Astrocyte (in vitro differentiated cells and primary cell): Measurements from ENCODE around the gene TIA1.

Source experiments
- EZH2 ChIP-seq: IDR thresholded peaks from 2 replicates; pipeline ENCODE4 v1.6.1; 2012; ENCODE audit warnings: mild to moderate bottlenecking, low read length, inconsistent platforms; ENCODE audit not compliant: insufficient read depth
- TF ChIP-seq, protein P1 (sequence below): IDR thresholded peaks from 2 replicates; pipeline ENCODE4 v1.5.1; 2011; ENCODE audit warnings: low read depth, mild to moderate bottlenecking, inconsistent platforms, low read length, moderate library complexity; ENCODE audit not compliant: insufficient read depth

DNA sequence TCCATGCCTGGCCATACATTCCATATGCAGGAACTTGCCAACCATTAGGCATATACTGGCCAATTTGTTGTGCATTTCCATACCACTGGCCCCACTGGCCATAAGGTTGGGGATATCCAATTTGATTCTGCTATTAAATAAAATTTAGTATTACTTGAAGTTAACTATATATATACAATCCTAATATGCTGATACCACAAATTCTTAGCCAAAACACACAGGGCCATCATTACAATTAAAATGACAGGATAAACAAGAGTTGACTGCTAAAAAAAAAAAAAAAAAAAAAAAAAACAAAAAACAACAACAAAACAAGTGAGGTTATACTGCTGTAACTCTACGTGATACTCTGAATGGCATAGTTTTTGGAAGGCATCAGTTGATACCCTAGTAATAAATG lies 34.1 kb downstream of the TIA1 start:
- TF ChIP-seq EZH2: no peak
- TF ChIP-seq, protein P1, sequence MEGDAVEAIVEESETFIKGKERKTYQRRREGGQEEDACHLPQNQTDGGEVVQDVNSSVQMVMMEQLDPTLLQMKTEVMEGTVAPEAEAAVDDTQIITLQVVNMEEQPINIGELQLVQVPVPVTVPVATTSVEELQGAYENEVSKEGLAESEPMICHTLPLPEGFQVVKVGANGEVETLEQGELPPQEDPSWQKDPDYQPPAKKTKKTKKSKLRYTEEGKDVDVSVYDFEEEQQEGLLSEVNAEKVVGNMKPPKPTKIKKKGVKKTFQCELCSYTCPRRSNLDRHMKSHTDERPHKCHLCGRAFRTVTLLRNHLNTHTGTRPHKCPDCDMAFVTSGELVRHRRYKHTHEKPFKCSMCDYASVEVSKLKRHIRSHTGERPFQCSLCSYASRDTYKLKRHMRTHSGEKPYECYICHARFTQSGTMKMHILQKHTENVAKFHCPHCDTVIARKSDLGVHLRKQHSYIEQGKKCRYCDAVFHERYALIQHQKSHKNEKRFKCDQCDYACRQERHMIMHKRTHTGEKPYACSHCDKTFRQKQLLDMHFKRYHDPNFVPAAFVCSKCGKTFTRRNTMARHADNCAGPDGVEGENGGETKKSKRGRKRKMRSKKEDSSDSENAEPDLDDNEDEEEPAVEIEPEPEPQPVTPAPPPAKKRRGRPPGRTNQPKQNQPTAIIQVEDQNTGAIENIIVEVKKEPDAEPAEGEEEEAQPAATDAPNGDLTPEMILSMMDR: no peak
